HEK293 (cell line): Measurements from ENCODE around the gene DIS3L2.
A peak's percentile ranks its signal among the peaks of the same experiment; 100 is the strongest.

ENCODE experiments used
- CTCF ChIA-PET: fragments of 350-600 bp; formaldehyde crosslinking; extraction: SDS; loops from one replicate; lab custom pipeline; 2021; ENCODE audit warnings: antibody characterized with exemption; lab: Yijun Ruan, JAX
- POLR2A ChIA-PET: fragments of 300-600 bp; formaldehyde crosslinking; extraction: SDS; loops from one replicate; lab custom pipeline; 2020; ENCODE audit warnings: antibody characterized with exemption, inconsistent platforms; lab: Yijun Ruan, JAX
- H3K27ac ChIP-seq: fragments of 200-500 bp; sonication (Bioruptor generic); 2 replicates; pipeline ENCODE4 v1.5.1; 2014; ENCODE audit warnings: low read depth, low read length, control low read depth, inconsistent platforms; ENCODE audit errors: extremely low read depth
- H3K36me3 ChIP-seq, 2 experiments: fragments of 200-500 bp in 1 of 2; sonication (Bioruptor generic) in 1 of 2; 1 replicate in 1 of 2; 2 replicates in 1 of 2; pipeline ENCODE4 v1.5.1; 2014 to 2017; ENCODE audit warnings: inconsistent platforms in 2 of 2, low read length in 2 of 2; ENCODE audit not compliant: control insufficient read depth in 2 of 2, insufficient read depth in 1 of 2
- H3K4me1 ChIP-seq: fragments of 200-500 bp; sonication (Bioruptor generic); 2 replicates; pipeline ENCODE4 v1.5.1; 2014; ENCODE audit warnings: mild to moderate bottlenecking, low read length, inconsistent platforms; ENCODE audit not compliant: control insufficient read depth, insufficient read depth
- H3K4me3 ChIP-seq: 2 replicates; pipeline ENCODE4 v1.5.1; 2011; ENCODE audit warnings: low read depth, mild to moderate bottlenecking, control low read depth, low read length, moderate library complexity
- H3K9me3 ChIP-seq: fragments of 200-500 bp; sonication (Bioruptor generic); 2 replicates; pipeline ENCODE4 v1.5.1; 2014; ENCODE audit warnings: low read depth, low read length, inconsistent platforms; ENCODE audit not compliant: control insufficient read depth, insufficient read depth
- GFI1B ChIP-seq: fragments of 450-650 bp; formaldehyde crosslinking; IDR thresholded peaks from 2 replicates; pipeline ENCODE4 v1.5.1; 2016; ENCODE audit warnings: missing biosample characterization, missing genetic modification characterization
- KLF9 ChIP-seq: fragments of 450-650 bp; formaldehyde crosslinking; IDR thresholded peaks from 2 replicates; pipeline ENCODE4 v1.5.1; 2016; ENCODE audit warnings: missing biosample characterization, missing genetic modification characterization, low read depth
- PRDM1 ChIP-seq: fragments of 450-650 bp; formaldehyde crosslinking; IDR thresholded peaks from 2 replicates; pipeline ENCODE4; 2016; ENCODE audit warnings: missing biosample characterization, missing genetic modification characterization
- SETDB1 ChIP-seq: IDR thresholded peaks from one replicate; pipeline ENCODE4 v1.6.1; 2017; ENCODE audit warnings: mild to moderate bottlenecking, low read length, moderate library complexity, mixed read lengths; ENCODE audit not compliant: insufficient read length
- SP3 ChIP-seq: fragments of 450-650 bp; formaldehyde crosslinking; IDR thresholded peaks from 2 replicates; pipeline ENCODE4 v1.5.1; 2016; ENCODE audit warnings: missing biosample characterization, missing genetic modification characterization
- ZBTB17 ChIP-seq: fragments of 450-650 bp; formaldehyde crosslinking; IDR thresholded peaks from 2 replicates; pipeline ENCODE4 v1.5.1; 2016; ENCODE audit warnings: missing biosample characterization, missing genetic modification characterization
- ZNF132 ChIP-seq: fragments of 450-650 bp; formaldehyde crosslinking; IDR thresholded peaks from 2 replicates; pipeline ENCODE4 v1.5.1; 2017; ENCODE audit warnings: missing biosample characterization, missing genetic modification characterization, borderline replicate concordance
- ZNF133 ChIP-seq: fragments of 450-650 bp; formaldehyde crosslinking; IDR thresholded peaks from 2 replicates; pipeline ENCODE4 v1.5.1; 2016; ENCODE audit warnings: missing biosample characterization, missing genetic modification characterization
- ZNF157 ChIP-seq: fragments of 450-650 bp; formaldehyde crosslinking; IDR thresholded peaks from 2 replicates; pipeline ENCODE4 v1.5.1; 2016; ENCODE audit warnings: missing biosample characterization, missing genetic modification characterization
- ZNF184 ChIP-seq: fragments of 450-650 bp; IDR thresholded peaks from 2 replicates; pipeline ENCODE4 v1.5.1; 2018; ENCODE audit warnings: missing biosample characterization, mild to moderate bottlenecking, missing genetic modification characterization
- ZNF354C ChIP-seq: fragments of 450-650 bp; formaldehyde crosslinking; IDR thresholded peaks from 2 replicates; pipeline ENCODE4 v1.5.1; 2016; ENCODE audit warnings: missing biosample characterization, missing genetic modification characterization, low read depth, borderline replicate concordance
- ZNF366 ChIP-seq: fragments of 450-650 bp; formaldehyde crosslinking; conservative IDR thresholded peaks from 2 replicates; pipeline ENCODE4 v1.5.1; 2016; ENCODE audit warnings: missing biosample characterization, missing genetic modification characterization
- ZNF514 ChIP-seq: fragments of 450-650 bp; formaldehyde crosslinking; IDR thresholded peaks from 2 replicates; pipeline ENCODE4 v1.5.1; 2016; ENCODE audit warnings: missing biosample characterization, missing genetic modification characterization
- ZNF623 ChIP-seq: fragments of 450-650 bp; formaldehyde crosslinking; IDR thresholded peaks from 2 replicates; pipeline ENCODE4 v1.5.1; 2016; ENCODE audit warnings: missing biosample characterization, missing genetic modification characterization
- TF ChIP-seq, protein P1 (sequence below): fragments of 450-650 bp; formaldehyde crosslinking; IDR thresholded peaks from 2 replicates; pipeline ENCODE4 v1.5.1; 2016; ENCODE audit warnings: missing biosample characterization, missing genetic modification characterization
- TF ChIP-seq, protein P2 (sequence below): fragments of 450-650 bp; formaldehyde crosslinking; IDR thresholded peaks from 2 replicates; pipeline ENCODE4 v1.5.1; 2016; ENCODE audit warnings: missing biosample characterization, missing genetic modification characterization, low read depth
- TF ChIP-seq, protein P3 (sequence below): fragments of 450-650 bp; formaldehyde crosslinking; IDR thresholded peaks from 2 replicates; pipeline ENCODE4 v1.5.1; 2016; ENCODE audit warnings: missing biosample characterization, missing genetic modification characterization
- TF ChIP-seq, protein P4 (sequence below): fragments of 450-650 bp; formaldehyde crosslinking; IDR thresholded peaks from 2 replicates; pipeline ENCODE4 v1.5.1; 2016; ENCODE audit warnings: missing biosample characterization, missing genetic modification characterization

DIS3L2 gene

DNA sequence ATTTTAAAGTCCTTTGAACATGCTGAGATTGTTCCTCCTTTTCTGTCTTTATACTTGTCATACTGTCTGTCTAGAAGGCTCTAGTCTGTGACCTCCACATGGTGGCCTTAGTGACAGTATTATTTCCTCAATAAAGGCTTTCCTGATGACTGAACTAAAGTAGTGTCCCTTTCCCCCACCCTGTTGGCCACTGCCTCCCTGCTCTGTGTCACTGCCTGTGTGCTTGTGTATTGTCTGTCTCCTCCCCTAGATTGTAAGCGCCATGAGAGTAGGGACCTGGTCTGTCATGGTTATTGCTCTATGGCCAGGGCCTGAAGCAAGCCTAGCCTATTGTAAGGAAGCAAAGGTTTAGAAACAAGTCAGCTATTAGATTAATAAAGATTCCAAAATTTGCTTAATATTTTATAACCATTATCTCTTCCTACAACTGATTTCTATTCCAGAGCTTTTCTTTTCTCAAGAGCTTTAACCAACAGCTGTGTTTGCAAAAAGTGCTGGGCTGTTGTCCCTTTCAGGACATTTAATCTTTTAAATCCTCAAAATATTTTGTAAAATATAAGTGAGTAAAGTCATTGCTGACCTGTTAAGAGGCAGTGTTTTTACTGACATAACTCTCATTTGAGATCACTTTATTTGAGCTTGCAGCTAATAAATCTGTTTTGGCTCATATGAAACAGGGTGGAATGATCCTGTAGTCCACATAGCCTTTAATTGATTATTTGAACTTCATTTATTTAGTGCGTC lies 35.5 kb downstream of the DIS3L2 start (continued):
- TF ChIP-seq ZNF354C = no peak

DNA sequence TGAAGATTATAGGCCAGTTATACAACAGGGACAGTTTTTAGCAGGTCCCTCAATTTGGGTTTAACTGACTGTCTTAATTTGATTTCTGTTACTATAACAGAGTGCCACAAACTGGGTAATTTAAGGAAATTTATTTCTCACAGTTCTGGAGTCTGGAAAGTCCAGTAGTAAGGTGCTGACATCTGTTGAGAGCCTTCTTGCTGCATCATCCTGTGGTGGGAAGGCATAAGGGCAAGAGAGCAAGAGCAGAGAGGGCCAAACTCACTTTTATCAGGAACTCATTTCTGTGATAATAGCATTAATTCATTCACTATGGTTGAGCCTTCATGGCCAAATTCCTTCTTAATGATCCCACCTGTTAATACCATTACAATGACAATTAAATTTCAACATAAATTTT lies 36.5 kb downstream of the DIS3L2 start:
- H3K27ac ChIP-seq = no peak overlapping the region
- no peak overlapping the region for H3K4me3 ChIP-seq
- H3K9me3 ChIP-seq = no peaks in the 10 kb centered on the region; the same call in 1 of the 2 replicates
- no peak for TF ChIP-seq KLF9 (tag by site-specific recombination)
- ChIA-PET POLR2A (no interaction called here), CTCF (no interaction called here)
- H3K4me1 ChIP-seq = peaks cover 13% of the 10 kb centered on the region; the same call in 1 of the 2 replicates
- H3K36me3 ChIP-seq = no peaks in the 10 kb centered on the region

DNA sequence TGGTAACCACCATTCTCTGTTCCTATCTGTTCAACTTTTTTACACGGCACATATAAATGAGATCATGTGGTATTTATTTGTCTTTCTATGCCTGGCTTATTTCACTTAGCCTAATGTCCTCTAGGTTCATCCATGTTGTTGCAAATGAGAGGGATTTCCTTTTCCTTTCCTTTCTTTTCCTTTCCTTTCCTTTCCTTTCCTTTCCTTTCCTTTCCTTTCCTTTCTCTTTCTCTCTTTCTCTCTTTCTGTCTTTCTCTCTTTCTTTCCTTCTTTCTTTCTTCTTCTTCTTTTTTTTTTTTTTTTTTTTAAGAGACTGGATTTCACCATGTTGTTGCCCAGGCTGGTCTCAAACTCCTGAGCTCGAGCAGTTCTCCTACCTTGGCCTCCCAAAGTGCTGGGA lies 38.9 kb downstream of the DIS3L2 start:
- Histone ChIP-seq H3K4me1 (peaks cover 13% of the 10 kb centered on the region; the same call in 1 of the 2 replicates), H3K27ac (no peak overlapping the region), H3K4me3 (no peak overlapping the region), H3K36me3 (0 out of 3 replicates have a peak, but pooled peaks cover 0 to 3% of the 10 kb centered on the region in 2 experiments), H3K9me3 (no peaks in the 10 kb centered on the region; the same call in 1 of the 2 replicates)
- no peak for TF ChIP-seq SP3 (tag by site-specific recombination)
- TF ChIP-seq ZBTB17 (tag by site-specific recombination) = peak; percentile 14; the same call in 1 of the 2 replicates
- TF ChIP-seq, protein P1, sequence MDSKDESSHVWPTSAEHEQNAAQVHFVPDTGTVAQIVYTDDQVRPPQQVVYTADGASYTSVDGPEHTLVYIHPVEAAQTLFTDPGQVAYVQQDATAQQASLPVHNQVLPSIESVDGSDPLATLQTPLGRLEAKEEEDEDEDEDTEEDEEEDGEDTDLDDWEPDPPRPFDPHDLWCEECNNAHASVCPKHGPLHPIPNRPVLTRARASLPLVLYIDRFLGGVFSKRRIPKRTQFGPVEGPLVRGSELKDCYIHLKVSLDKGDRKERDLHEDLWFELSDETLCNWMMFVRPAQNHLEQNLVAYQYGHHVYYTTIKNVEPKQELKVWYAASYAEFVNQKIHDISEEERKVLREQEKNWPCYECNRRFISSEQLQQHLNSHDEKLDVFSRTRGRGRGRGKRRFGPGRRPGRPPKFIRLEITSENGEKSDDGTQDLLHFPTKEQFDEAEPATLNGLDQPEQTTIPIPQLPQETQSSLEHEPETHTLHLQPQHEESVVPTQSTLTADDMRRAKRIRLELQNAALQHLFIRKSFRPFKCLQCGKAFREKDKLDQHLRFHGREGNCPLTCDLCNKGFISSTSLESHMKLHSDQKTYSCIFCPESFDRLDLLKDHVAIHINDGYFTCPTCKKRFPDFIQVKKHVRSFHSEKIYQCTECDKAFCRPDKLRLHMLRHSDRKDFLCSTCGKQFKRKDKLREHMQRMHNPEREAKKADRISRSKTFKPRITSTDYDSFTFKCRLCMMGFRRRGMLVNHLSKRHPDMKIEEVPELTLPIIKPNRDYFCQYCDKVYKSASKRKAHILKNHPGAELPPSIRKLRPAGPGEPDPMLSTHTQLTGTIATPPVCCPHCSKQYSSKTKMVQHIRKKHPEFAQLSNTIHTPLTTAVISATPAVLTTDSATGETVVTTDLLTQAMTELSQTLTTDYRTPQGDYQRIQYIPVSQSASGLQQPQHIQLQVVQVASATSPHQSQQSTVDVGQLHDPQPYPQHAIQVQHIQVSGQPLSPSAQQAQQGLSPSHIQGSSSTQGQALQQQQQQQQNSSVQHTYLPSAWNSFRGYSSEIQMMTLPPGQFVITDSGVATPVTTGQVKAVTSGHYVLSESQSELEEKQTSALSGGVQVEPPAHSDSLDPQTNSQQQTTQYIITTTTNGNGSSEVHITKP (tag by site-specific recombination) = peak; percentile 88
- TF ChIP-seq ZNF366 (tag by site-specific recombination) = peak; percentile 41; the same call in 1 of the 2 replicates
- TF ChIP-seq, protein P2, sequence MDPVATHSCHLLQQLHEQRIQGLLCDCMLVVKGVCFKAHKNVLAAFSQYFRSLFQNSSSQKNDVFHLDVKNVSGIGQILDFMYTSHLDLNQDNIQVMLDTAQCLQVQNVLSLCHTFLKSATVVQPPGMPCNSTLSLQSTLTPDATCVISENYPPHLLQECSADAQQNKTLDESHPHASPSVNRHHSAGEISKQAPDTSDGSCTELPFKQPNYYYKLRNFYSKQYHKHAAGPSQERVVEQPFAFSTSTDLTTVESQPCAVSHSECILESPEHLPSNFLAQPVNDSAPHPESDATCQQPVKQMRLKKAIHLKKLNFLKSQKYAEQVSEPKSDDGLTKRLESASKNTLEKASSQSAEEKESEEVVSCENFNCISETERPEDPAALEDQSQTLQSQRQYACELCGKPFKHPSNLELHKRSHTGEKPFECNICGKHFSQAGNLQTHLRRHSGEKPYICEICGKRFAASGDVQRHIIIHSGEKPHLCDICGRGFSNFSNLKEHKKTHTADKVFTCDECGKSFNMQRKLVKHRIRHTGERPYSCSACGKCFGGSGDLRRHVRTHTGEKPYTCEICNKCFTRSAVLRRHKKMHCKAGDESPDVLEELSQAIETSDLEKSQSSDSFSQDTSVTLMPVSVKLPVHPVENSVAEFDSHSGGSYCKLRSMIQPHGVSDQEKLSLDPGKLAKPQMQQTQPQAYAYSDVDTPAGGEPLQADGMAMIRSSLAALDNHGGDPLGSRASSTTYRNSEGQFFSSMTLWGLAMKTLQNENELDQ = no peak
- TF ChIP-seq PRDM1 (tag by site-specific recombination) = peak; percentile 99
- TF ChIP-seq SETDB1 = peak; percentile 36
- CTCF ChIA-PET = no interaction called here
- POLR2A ChIA-PET = interaction anchor here (0.7 kb wide), 1 partner anchor 39 kb away, joined by 4 read pairs; no protein-coding TSS in a partner anchor

DNA sequence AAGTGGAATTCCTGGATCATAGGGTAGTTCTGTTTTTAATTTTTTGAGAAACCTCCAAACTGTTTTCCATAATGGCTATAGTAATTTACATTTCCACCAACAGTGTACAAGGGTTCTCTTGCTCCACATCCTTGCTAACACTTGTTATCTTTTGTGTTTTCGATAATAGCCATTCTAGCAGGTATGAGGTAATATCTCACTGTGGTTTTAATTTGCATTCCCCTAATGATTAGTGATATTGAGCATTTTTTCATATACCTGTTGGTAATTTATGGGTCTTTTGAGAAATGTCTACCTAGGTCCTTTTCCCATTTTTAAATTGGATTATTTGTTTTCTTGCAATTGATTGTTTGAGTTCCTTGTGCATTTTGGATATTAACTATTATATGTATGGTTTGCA lies 39.6 kb downstream of the DIS3L2 start:
- ChIA-PET CTCF (no interaction called here), POLR2A (interaction anchor here (0.7 kb wide), 1 partner anchor 38 kb away, joined by 4 read pairs; no protein-coding TSS in a partner anchor)
- H3K4me3 ChIP-seq = no peak overlapping the region
- no peaks in the 10 kb centered on the region; the same call in 1 of the 2 replicates for H3K9me3 ChIP-seq
- H3K36me3 ChIP-seq = 0 out of 3 replicates have a peak, but pooled peaks cover 0 to 3% of the 10 kb centered on the region in 2 experiments
- peaks cover 13% of the 10 kb centered on the region; the same call in 1 of the 2 replicates for H3K4me1 ChIP-seq
- no peak for TF ChIP-seq ZNF623 (tag by site-specific recombination)
- TF ChIP-seq ZNF184 (tag by site-specific recombination) = no peak
- no peak for TF ChIP-seq ZNF514 (tag by site-specific recombination)
- TF ChIP-seq ZNF132 = no peak
- TF ChIP-seq ZNF157 (tag by site-specific recombination) = no peak
- TF ChIP-seq, protein P3, sequence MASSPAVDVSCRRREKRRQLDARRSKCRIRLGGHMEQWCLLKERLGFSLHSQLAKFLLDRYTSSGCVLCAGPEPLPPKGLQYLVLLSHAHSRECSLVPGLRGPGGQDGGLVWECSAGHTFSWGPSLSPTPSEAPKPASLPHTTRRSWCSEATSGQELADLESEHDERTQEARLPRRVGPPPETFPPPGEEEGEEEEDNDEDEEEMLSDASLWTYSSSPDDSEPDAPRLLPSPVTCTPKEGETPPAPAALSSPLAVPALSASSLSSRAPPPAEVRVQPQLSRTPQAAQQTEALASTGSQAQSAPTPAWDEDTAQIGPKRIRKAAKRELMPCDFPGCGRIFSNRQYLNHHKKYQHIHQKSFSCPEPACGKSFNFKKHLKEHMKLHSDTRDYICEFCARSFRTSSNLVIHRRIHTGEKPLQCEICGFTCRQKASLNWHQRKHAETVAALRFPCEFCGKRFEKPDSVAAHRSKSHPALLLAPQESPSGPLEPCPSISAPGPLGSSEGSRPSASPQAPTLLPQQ (tag by site-specific recombination) = no peak
- no peak for TF ChIP-seq ZNF133 (tag by site-specific recombination)
- TF ChIP-seq, protein P4, sequence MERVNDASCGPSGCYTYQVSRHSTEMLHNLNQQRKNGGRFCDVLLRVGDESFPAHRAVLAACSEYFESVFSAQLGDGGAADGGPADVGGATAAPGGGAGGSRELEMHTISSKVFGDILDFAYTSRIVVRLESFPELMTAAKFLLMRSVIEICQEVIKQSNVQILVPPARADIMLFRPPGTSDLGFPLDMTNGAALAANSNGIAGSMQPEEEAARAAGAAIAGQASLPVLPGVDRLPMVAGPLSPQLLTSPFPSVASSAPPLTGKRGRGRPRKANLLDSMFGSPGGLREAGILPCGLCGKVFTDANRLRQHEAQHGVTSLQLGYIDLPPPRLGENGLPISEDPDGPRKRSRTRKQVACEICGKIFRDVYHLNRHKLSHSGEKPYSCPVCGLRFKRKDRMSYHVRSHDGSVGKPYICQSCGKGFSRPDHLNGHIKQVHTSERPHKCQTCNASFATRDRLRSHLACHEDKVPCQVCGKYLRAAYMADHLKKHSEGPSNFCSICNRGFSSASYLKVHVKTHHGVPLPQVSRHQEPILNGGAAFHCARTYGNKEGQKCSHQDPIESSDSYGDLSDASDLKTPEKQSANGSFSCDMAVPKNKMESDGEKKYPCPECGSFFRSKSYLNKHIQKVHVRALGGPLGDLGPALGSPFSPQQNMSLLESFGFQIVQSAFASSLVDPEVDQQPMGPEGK (tag by site-specific recombination) = no peak
- TF ChIP-seq GFI1B = no peak
- H3K27ac ChIP-seq = no peak overlapping the region
